ENCODE measurements around the gene SH3GL1.

Gene SH3GL1

DNA sequence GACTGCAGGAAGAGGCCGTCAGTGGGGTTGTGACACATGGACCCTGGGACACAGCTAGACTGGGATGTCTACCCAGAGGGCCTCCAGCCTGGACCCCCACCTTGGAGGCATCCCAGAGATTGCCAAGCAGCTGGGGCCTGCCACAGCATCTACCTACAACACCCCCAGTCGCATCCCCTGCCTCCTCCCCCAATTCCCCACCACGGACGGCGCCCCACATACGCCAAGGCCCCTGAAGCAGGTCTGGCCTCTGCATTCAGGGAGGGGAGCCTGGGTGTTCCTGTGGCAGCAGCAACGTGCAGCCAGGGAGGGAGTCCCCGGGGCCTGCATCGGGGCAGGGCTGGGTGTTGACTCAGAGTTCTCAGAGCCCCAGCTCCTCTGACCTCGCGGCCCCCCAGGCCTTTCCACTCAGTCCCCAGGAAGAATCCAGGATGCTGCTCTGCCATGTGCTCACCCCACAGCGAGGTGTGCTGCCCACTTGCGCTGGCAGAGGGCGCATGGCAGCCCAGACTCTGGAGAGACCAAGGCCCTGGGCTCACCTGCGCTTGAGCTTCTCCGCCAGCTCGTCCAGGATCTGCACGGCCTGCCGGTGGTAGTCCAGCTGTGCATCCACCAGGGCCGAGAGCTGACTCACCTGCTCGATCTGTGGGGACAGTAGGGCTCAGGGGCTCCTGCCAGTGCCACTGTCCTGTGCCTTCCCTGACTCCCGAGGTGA lies 37.4 kb downstream of the SH3GL1 start:
- H3K9me3 ChIP-seq (ENCODE audit: insufficient read depth, low read length, severe bottlenecking): no peaks in the 10 kb centered on the region
- TF ChIP-seq, protein P1, sequence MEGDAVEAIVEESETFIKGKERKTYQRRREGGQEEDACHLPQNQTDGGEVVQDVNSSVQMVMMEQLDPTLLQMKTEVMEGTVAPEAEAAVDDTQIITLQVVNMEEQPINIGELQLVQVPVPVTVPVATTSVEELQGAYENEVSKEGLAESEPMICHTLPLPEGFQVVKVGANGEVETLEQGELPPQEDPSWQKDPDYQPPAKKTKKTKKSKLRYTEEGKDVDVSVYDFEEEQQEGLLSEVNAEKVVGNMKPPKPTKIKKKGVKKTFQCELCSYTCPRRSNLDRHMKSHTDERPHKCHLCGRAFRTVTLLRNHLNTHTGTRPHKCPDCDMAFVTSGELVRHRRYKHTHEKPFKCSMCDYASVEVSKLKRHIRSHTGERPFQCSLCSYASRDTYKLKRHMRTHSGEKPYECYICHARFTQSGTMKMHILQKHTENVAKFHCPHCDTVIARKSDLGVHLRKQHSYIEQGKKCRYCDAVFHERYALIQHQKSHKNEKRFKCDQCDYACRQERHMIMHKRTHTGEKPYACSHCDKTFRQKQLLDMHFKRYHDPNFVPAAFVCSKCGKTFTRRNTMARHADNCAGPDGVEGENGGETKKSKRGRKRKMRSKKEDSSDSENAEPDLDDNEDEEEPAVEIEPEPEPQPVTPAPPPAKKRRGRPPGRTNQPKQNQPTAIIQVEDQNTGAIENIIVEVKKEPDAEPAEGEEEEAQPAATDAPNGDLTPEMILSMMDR (IDR thresholded peaks at IDR 0.05; ENCODE audit: borderline replicate concordance, extremely low read depth, low read length, poor library complexity, severe bottlenecking): peak; percentile 57
- TF ChIP-seq EZH2 (IDR thresholded peaks at IDR 0.05; ENCODE audit: borderline replicate concordance, low read depth, low read length, severe bottlenecking): no peak
- peak; percentile 32; the same call in 2 of the 3 replicates for ATAC-seq (ENCODE audit: insufficient read depth, low read depth)
- peaks cover 93% of the 10 kb centered on the region for H3K36me3 ChIP-seq (ENCODE audit: insufficient read depth, low read length)
- no peak overlapping the region for H3K4me3 ChIP-seq (ENCODE audit: low read depth in 1 of 2, low read length in 2 of 2)
- H3K27me3 ChIP-seq (ENCODE audit: insufficient read depth, low read length, poor library complexity): no peaks in the 10 kb centered on the region
- H3K27ac ChIP-seq (ENCODE audit: low read length): no peak overlapping the region
- peaks cover 6% of the 10 kb centered on the region for H3K79me2 ChIP-seq (ENCODE audit: insufficient read depth, low read length)
- no peaks in the 10 kb centered on the region for H3K4me1 ChIP-seq (ENCODE audit: insufficient read depth, low read length)
- H3K9ac ChIP-seq (ENCODE audit: low read depth, low read length): no peak overlapping the region
- H2AFZ ChIP-seq (ENCODE audit: low read depth, low read length): no peak overlapping the region
- H3K4me2 ChIP-seq (ENCODE audit: insufficient read depth, low read length): no peak overlapping the region
- H4K20me1 ChIP-seq (ENCODE audit: insufficient read depth, low read length): peaks cover 44% of the 10 kb centered on the region
- DNase-seq: peak; percentile 28

DNA sequence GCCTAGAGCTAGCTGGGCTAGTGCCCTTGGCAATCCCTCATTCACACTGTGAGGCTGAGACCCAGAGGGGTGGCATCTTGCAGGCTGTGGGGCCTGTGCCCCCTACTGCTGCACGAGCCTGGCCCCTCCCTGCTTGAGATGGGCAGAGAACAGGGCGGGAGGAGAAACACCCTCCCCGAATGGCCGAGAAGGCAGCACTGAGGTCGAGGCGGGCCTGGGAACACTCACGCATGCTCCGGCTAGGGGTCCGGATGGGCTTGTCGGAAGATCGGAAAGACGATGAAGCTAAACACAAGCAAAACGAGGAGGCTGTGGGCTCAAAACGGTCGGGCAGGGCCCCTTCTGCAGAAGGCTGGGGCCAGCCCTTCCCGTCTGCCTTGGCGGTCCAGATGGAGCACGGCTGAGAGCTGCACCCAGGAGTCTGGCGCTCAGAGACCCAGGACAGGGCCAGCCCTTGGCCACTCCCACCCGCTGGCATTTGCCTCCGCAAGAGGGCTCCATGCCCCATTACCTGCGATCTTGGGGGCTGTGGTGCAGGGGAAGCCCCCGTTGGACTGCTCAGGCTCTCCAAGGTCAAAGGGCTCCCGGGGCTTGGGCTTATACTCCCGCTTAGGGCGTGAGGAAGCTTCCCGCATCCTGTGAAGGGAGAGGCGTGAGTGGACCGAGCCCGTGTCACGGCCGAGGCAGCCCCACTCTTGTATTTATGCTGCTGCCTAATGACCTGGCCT lies 38.1 kb downstream of the SH3GL1 start:
- Histone ChIP-seq H4K20me1 (ENCODE audit: insufficient read depth, low read length) (peaks cover 37% of the 10 kb centered on the region), H2AFZ (ENCODE audit: low read depth, low read length) (no peak overlapping the region), H3K27me3 (ENCODE audit: insufficient read depth, low read length, poor library complexity) (no peaks in the 10 kb centered on the region), H3K9ac (ENCODE audit: low read depth, low read length) (no peak overlapping the region), H3K36me3 (ENCODE audit: insufficient read depth, low read length) (peaks cover 89% of the 10 kb centered on the region), H3K4me2 (ENCODE audit: insufficient read depth, low read length) (no peak overlapping the region), H3K27ac (ENCODE audit: low read length) (no peak overlapping the region), H3K9me3 (ENCODE audit: insufficient read depth, low read length, severe bottlenecking) (no peaks in the 10 kb centered on the region), H3K4me3 (ENCODE audit: low read depth in 1 of 2, low read length in 2 of 2) (no peak overlapping the region), H3K79me2 (ENCODE audit: insufficient read depth, low read length) (peaks cover 1% of the 10 kb centered on the region), H3K4me1 (ENCODE audit: insufficient read depth, low read length) (no peaks in the 10 kb centered on the region)
- TF ChIP-seq, protein P1 (IDR thresholded peaks at IDR 0.05; ENCODE audit: borderline replicate concordance, extremely low read depth, low read length, poor library complexity, severe bottlenecking): no peak
- TF ChIP-seq EZH2 (IDR thresholded peaks at IDR 0.05; ENCODE audit: borderline replicate concordance, low read depth, low read length, severe bottlenecking): no peak
- ATAC-seq (ENCODE audit: insufficient read depth, low read depth) (no peak), DNase-seq (no peak)

DNA sequence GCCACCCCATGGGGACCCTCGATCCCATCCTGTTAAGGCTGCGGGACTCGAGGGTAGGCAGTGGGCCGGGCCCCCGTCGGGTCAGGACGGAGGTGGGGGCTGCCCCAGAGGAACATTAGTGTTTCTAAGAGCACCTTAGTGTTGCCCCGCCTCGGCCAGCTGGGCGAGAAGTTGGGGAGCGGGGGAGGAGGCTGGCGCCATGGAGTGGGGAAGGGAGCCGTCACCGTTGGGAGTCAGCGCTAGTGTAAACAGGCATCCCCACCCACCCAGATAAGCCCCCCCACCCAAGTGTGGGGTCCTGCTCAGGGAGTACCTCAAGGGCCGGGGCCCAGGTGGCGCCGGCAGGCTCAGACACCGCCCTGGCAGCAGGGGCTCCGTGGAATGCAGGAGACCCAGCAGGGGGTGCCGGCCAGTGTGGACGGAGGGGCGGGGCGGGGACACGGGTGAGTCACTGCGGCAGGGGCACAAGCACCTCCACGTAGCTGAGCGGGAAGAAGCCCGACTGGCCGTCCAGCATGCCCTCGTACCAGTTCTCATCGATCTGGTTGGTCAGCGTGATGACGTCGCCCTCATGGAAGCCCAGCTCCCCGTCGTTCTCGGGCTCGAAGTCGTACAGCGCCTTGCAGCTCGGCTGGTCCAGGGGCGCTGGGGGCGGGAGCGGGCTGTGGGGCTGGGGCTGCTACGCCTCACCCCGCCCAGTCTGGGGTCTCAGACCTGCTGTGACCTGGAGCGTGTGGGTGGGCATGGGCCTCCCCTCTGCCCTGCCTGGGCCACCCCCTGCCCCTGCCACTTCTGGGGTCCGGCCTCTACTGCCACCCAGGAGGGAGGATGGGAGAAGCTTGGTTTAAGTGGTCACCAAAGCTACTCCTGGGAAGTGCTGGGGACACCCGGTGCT lies 38.9 kb downstream of the SH3GL1 start:
- Histone ChIP-seq H3K9me3 (ENCODE audit: insufficient read depth, low read length, severe bottlenecking) (no peaks in the 10 kb centered on the region), H3K4me1 (ENCODE audit: insufficient read depth, low read length) (no peaks in the 10 kb centered on the region), H3K9ac (ENCODE audit: low read depth, low read length) (no peak overlapping the region), H3K27ac (ENCODE audit: low read length) (no peak overlapping the region), H3K36me3 (ENCODE audit: insufficient read depth, low read length) (peaks cover 87% of the 10 kb centered on the region), H3K79me2 (ENCODE audit: insufficient read depth, low read length) (no peaks in the 10 kb centered on the region), H3K4me3 (ENCODE audit: low read depth in 1 of 2, low read length in 2 of 2) (no peak overlapping the region), H4K20me1 (ENCODE audit: insufficient read depth, low read length) (peaks cover 29% of the 10 kb centered on the region), H3K27me3 (ENCODE audit: insufficient read depth, low read length, poor library complexity) (no peaks in the 10 kb centered on the region), H2AFZ (ENCODE audit: low read depth, low read length) (no peak overlapping the region), H3K4me2 (ENCODE audit: insufficient read depth, low read length) (no peak overlapping the region)
- TF ChIP-seq, protein P1 (IDR thresholded peaks at IDR 0.05; ENCODE audit: borderline replicate concordance, extremely low read depth, low read length, poor library complexity, severe bottlenecking): no peak
- no peak for TF ChIP-seq EZH2 (IDR thresholded peaks at IDR 0.05; ENCODE audit: borderline replicate concordance, low read depth, low read length, severe bottlenecking)
- ATAC-seq (ENCODE audit: insufficient read depth, low read depth) (no peak), DNase-seq (no peak)

Measured in DND-41 (cell line).